Skeletal muscle tissue (tissue), 4 donors: Measurements from ENCODE around the gene PTPRN2. TPM values are rescaled to one million over a fixed set of nuclear protein-coding genes. Genes with fewer than 3 reads are reported as not detected.

ENCODE experiments used
- H3K27ac ChIP-seq: one replicate; pipeline ENCODE4 v1.7.0; 2013; ENCODE audit warnings: mild to moderate bottlenecking, low read depth, low read length, inconsistent platforms
- H3K27me3 ChIP-seq, 3 donors: one replicate each; pipeline ENCODE4 v1.7.0; 2013; ENCODE audit warnings: low read length in 3 of 3; ENCODE audit not compliant: control insufficient read depth in 3 of 3, insufficient read depth in 3 of 3
- H3K36me3 ChIP-seq, 3 donors: one replicate each; pipeline ENCODE4 v1.7.0; 2013; ENCODE audit warnings: low read length in 3 of 3; ENCODE audit not compliant: control insufficient read depth in 3 of 3, insufficient read depth in 3 of 3
- H3K4me1 ChIP-seq, 3 donors: one replicate each; pipeline ENCODE4 v1.7.0; 2013; ENCODE audit warnings: low read length in 3 of 3, mild to moderate bottlenecking in 3 of 3; ENCODE audit not compliant: control insufficient read depth in 3 of 3, insufficient read depth in 3 of 3
- H3K4me3 ChIP-seq, 3 donors: one replicate each; pipeline ENCODE4 v1.7.0; 2013; ENCODE audit warnings: low read length in 3 of 3
- H3K9ac ChIP-seq, 3 donors: one replicate each; pipeline ENCODE4 v1.7.0; 2013; ENCODE audit warnings: low read length in 3 of 3, mild to moderate bottlenecking in 3 of 3, moderate library complexity in 2 of 3, low read depth in 1 of 3
- H3K9me3 ChIP-seq, 3 donors: one replicate each; pipeline ENCODE4 v1.7.0; 2013; ENCODE audit warnings: low read length in 3 of 3; ENCODE audit not compliant: control insufficient read depth in 3 of 3
- total RNA-seq: library from RNA; depleted of rRNA; stranded (reverse); fragments of >200 nt; gene quantifications from one replicate; pipeline ENCODE4 v1.2.3, GENCODE V29; 2014
- donor health status: Osteomylitis.

PTPRN2 gene
- total RNA-seq, 1 donor from 2014 or later: 1.6 TPM

GRCh38 chr7:157876469-157877285 is 710.9 kb downstream of the PTPRN2 start:
- Histone ChIP-seq H3K4me3 (no peak overlapping the region), H3K4me1 (peaks cover 0 to 4% (median 0%) of the 10 kb centered on the region in 3 donors), H3K27me3 (peaks cover 6 to 14% (median 6%) of the 10 kb centered on the region in 3 donors), H3K9me3 (peaks cover 0 to 1% (median 0%) of the 10 kb centered on the region in 3 donors), H3K27ac (no peak overlapping the region), H3K36me3 (no peaks in the 10 kb centered on the region), H3K9ac (no peak overlapping the region)

GRCh38 chr7:157875230-157876179 is 712.1 kb downstream of the PTPRN2 start:
- H3K4me3 ChIP-seq: peak overlapping the region in 1 of 3 donors; percentile 2
- H3K9me3 ChIP-seq: peaks cover 0 to 2% (median 0%) of the 10 kb centered on the region in 3 donors
- peaks cover 0 to 4% (median 0%) of the 10 kb centered on the region in 3 donors for H3K4me1 ChIP-seq

DNA sequence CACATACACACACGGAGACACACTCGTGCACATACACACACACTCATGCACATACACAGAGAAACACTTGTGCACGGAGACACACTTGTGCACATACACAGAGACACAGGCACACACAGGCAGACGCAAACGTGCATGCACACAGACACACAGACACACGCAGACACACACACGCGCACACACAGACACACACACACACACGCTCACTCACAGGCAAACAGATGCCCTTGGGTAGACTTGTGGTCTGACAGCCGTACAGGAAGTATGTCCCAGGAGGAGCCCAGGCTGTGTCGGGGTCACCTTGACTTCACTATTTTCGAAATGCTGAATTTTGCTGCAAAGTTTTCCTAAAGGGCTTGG is 712.8 kb downstream of the PTPRN2 start:
- H3K9me3 ChIP-seq: peaks cover 0 to 2% (median 2%) of the 10 kb centered on the region in 3 donors
- H3K4me1 ChIP-seq: peaks cover 0 to 4% (median 0%) of the 10 kb centered on the region in 3 donors
- peaks cover 6 to 14% (median 6%) of the 10 kb centered on the region in 3 donors for H3K27me3 ChIP-seq

More at GRCh38 chr7:157875230-157876179, 712.1 kb downstream of the PTPRN2 start:
- no peak overlapping the region for H3K9ac ChIP-seq
- H3K27me3 ChIP-seq: peaks cover 6 to 14% (median 6%) of the 10 kb centered on the region in 3 donors
- no peaks in the 10 kb centered on the region for H3K36me3 ChIP-seq
- H3K27ac ChIP-seq: no peak overlapping the region

DNA sequence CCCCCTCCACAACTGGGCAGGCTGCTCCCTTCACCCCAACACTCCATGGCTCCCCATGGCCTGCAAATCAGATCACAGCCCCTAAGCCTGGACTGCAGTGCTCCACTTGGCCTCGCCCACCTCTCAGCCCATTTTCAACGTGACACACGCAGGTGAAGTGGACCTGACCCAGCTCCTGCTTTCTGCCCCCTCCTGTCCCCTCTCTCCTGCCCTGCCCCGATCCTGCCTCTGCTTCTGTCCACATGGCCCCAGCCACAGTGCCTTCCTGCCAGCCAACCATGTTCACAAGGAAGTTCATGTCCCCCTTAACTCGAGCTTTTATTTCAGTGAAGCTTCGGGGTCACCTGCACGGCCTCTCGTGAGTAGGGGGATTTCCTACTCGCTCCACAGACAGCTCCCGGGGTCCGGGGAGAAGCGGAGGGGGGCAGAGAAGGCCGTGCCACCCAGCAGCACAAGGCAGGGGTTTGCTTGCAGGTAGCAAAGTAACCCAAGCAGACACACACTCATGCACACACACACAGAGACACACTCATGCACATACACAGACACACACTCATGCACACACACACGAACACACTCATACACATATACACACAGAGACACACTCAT is 713.3 kb downstream of the PTPRN2 start:
- Histone ChIP-seq H3K4me1 (peaks cover 0 to 4% (median 0%) of the 10 kb centered on the region in 3 donors), H3K27ac (no peak overlapping the region), H3K9me3 (peaks cover 0 to 5% (median 2%) of the 10 kb centered on the region in 3 donors), H3K9ac (no peak overlapping the region), H3K36me3 (no peaks in the 10 kb centered on the region), H3K4me3 (no peak overlapping the region), H3K27me3 (peaks cover 6 to 14% (median 6%) of the 10 kb centered on the region in 3 donors)

More for the DNA sequence above, 712.8 kb downstream of the PTPRN2 start:
- Histone ChIP-seq H3K27ac (no peak overlapping the region), H3K36me3 (no peaks in the 10 kb centered on the region), H3K4me3 (no peak overlapping the region), H3K9ac (no peak overlapping the region)

- Histone ChIP-seq H3K4me3 (no peak overlapping the region), H3K9ac (no peak overlapping the region), H3K27me3 (peaks cover 6 to 14% (median 6%) of the 10 kb centered on the region in 3 donors), H3K36me3 (no peaks in the 10 kb centered on the region), H3K9me3 (peaks cover 0 to 5% (median 2%) of the 10 kb centered on the region in 3 donors), H3K4me1 (peaks cover 0 to 4% (median 0%) of the 10 kb centered on the region in 3 donors), H3K27ac (no peak overlapping the region)
These were observed 714.0 kb downstream of the PTPRN2 start for GRCh38 chr7:157873664-157874063.

DNA sequence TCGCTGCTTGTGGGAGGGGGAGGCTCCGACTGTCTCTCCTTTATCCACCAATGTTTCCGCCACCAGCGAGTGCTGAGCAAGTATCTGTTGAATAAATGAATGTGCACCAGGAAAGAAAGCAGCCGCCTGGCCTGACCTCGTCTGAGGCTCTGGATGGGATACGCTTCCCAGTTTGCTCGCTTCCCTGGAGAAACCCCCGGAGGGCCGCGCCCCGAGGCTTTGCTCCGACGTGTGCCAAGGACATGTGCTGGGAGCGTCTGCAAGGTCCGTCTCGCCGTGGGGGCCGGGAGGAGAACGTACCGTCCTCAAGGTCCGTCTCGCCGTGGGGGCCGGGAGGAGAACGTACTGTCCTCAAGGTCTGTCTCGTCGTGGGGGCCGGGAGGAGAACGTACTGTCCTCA is 714.4 kb downstream of the PTPRN2 start:
- H3K36me3 ChIP-seq: no peaks in the 10 kb centered on the region
- H3K27me3 ChIP-seq: peaks cover 6 to 14% (median 6%) of the 10 kb centered on the region in 3 donors
- no peak overlapping the region for H3K9ac ChIP-seq
- H3K9me3 ChIP-seq: peaks cover 0 to 5% (median 2%) of the 10 kb centered on the region in 3 donors
- H3K27ac ChIP-seq: no peak overlapping the region
- peaks cover 0 to 4% (median 0%) of the 10 kb centered on the region in 3 donors for H3K4me1 ChIP-seq
- H3K4me3 ChIP-seq: no peak overlapping the region

DNA sequence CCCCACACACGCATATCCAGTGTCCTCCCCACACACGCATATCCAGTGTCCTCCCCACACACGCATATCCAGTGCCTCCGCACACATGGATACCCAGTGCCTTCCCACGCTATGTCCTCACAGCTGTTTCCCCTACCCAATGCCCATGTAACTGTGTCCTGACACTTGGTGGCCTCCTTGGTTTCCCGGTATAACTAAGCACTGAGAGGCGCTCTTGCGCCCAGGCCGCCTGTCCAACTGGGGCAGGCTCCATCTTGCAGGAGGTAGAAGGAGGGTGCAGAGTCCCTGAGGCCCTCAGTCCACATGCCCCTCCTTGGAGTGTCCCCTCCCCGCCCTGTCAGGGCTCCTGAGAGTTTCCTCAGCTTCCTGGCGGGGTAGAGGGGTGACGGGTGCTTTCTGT is 715.2 kb downstream of the PTPRN2 start:
- Histone ChIP-seq H3K36me3 (no peaks in the 10 kb centered on the region), H3K27me3 (peaks cover 6 to 14% (median 6%) of the 10 kb centered on the region in 3 donors), H3K4me1 (peaks cover 0 to 4% (median 0%) of the 10 kb centered on the region in 3 donors), H3K9me3 (peaks cover 0 to 5% (median 2%) of the 10 kb centered on the region in 3 donors), H3K9ac (no peak overlapping the region), H3K4me3 (no peak overlapping the region), H3K27ac (no peak overlapping the region)

DNA sequence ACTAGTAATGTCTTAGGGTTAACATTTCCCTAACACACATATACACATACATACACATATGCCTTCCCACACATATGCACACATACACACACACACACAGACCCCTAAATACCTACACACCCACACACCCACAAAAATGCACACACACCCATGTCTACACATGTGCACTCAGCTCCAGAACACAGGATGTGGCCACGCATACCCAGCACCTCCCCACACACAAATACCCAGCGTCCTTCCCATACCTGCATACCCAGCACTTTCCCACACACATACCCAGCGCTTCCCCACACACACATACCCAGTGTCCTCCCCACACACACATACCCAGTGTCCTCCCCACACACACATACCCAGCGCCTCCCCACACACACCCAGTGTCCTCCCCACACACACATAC is 715.9 kb downstream of the PTPRN2 start:
- H3K27me3 ChIP-seq: peaks cover 6 to 14% (median 6%) of the 10 kb centered on the region in 3 donors
- H3K36me3 ChIP-seq: no peaks in the 10 kb centered on the region
- H3K4me3 ChIP-seq: no peak overlapping the region
- peaks cover 0 to 5% (median 2%) of the 10 kb centered on the region in 3 donors for H3K9me3 ChIP-seq
- H3K27ac ChIP-seq: no peak overlapping the region
- H3K4me1 ChIP-seq: peaks cover 0 to 4% (median 0%) of the 10 kb centered on the region in 3 donors
- H3K9ac ChIP-seq: no peak overlapping the region

- Histone ChIP-seq H3K9me3 (peaks cover 0 to 5% (median 2%) of the 10 kb centered on the region in 3 donors), H3K36me3 (no peaks in the 10 kb centered on the region), H3K4me1 (peaks cover 0 to 4% (median 0%) of the 10 kb centered on the region in 3 donors), H3K9ac (no peak overlapping the region), H3K4me3 (no peak overlapping the region), H3K27me3 (peaks cover 3 to 10% (median 6%) of the 10 kb centered on the region in 3 donors), H3K27ac (no peak overlapping the region)
These were observed 716.9 kb downstream of the PTPRN2 start for GRCh38 chr7:157870644-157871290.
